ENCODE measurements around the gene UBQLN4.
"Not testable (repeated sequence)": the region's sequence is repeated elsewhere in the genome, so short reads cannot be mapped to it uniquely, and the experiment has no call there.

DNA sequence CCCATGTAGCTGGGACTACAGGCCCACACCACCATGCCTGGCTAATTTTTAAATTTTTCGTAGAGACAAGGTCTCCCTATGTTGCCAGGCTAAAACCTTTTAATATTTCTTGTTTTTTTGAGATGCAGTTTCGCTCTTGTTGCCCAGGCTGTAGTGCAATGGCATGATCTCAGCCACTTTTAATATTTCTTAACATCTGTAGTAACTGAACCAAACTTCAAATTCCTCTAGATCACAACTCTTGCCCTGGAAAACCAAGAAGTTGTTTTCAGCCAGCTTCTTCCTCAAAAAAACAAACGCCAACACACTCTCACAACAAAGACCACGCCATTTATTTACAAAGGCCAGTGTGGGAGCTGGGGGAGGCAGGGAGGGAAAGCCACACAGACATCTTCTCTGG lies 18.6 kb downstream of the UBQLN4 start:
- TF ChIP-seq, protein P1, sequence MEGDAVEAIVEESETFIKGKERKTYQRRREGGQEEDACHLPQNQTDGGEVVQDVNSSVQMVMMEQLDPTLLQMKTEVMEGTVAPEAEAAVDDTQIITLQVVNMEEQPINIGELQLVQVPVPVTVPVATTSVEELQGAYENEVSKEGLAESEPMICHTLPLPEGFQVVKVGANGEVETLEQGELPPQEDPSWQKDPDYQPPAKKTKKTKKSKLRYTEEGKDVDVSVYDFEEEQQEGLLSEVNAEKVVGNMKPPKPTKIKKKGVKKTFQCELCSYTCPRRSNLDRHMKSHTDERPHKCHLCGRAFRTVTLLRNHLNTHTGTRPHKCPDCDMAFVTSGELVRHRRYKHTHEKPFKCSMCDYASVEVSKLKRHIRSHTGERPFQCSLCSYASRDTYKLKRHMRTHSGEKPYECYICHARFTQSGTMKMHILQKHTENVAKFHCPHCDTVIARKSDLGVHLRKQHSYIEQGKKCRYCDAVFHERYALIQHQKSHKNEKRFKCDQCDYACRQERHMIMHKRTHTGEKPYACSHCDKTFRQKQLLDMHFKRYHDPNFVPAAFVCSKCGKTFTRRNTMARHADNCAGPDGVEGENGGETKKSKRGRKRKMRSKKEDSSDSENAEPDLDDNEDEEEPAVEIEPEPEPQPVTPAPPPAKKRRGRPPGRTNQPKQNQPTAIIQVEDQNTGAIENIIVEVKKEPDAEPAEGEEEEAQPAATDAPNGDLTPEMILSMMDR (conservative IDR thresholded peaks at IDR 0.05) = not testable (repeated sequence)
- TF ChIP-seq EZH2 (IDR thresholded peaks at IDR 0.05; ENCODE audit: low read depth) = not testable (repeated sequence)
